Ovary (tissue), 9 donors: Measurements from ENCODE around the gene ATG2A. TPM values are rescaled to one million over a fixed set of nuclear protein-coding genes. Genes with fewer than 3 reads are reported as not detected.
A peak's percentile ranks its signal among the peaks of the same experiment; 100 is the strongest.
"Not testable (repeated sequence)": the region's sequence is repeated elsewhere in the genome, so short reads cannot be mapped to it uniquely, and the experiment has no call there.

ENCODE experiments used
- DNase-seq, 5 donors: peaks; one replicate each; pipeline ENCODE4 v3.0.0-alpha.2; 2019 to 2020
- H3K27ac ChIP-seq, 2 donors: fragments of 200-600 bp; one replicate each; pipeline versions ENCODE4 v1.5.1 to v1.8.0; 2019 to 2022
- H3K27me3 ChIP-seq: fragments of 200-600 bp; one replicate; pipeline ENCODE4 v1.8.0; 2022
- H3K36me3 ChIP-seq: fragments of 200-600 bp; sonication (generic); one replicate; pipeline ENCODE4 v1.5.1; 2019
- H3K4me1 ChIP-seq: one replicate; pipeline ENCODE4 v1.8.1; 2013; ENCODE audit warnings: mild to moderate bottlenecking, moderate library complexity; ENCODE audit not compliant: insufficient read depth
- H3K4me3 ChIP-seq: fragments of 200-600 bp; sonication (generic); one replicate; pipeline ENCODE4 v1.5.1; 2017
- H3K9me3 ChIP-seq, 2 donors: fragments of 200-600 bp in 1 of 2; sonication (generic) in 1 of 2; one replicate each; pipeline versions ENCODE4 v1.5.1 to v1.8.1; 2013 to 2019; ENCODE audit warnings: mild to moderate bottlenecking in 1 of 2, moderate library complexity in 1 of 2
- EP300 ChIP-seq: sonication (generic); formaldehyde crosslinking; IDR thresholded peaks from one replicate; pipeline ENCODE4 v1.6.1; 2017; ENCODE audit warnings: antibody characterized with exemption
- POLR2A ChIP-seq: fragments of 450-650 bp; IDR thresholded peaks from one replicate; pipeline ENCODE4 v1.6.1; 2017; ENCODE audit warnings: antibody characterized with exemption, mild to moderate bottlenecking, moderate library complexity
- WGBS, 3 donors: extraction: QIAGEN DNeasy Blood & Tissue Kit in 1 of 3; methylation state at CpG; one replicate each; pipeline versions ENCODE4 v1.1.5 to v1.1.7; 2013 to 2017; 5-methylcytosine and 5-hydroxymethylcytosine counted together
- intact Hi-C, 4 donors: fragments of 100-400 bp; cut with DNase I; formaldehyde crosslinking; loops; one replicate each; pipeline versions ENCODE4 v1.11.0 to v1.15.1; 2022 to 2023
- microRNA counts: library from miRNA; unstranded; fragments of <30 nt; microRNA quantifications from one replicate; lab custom pipeline; 2016
- microRNA-seq, 3 donors: library from miRNA; unstranded; fragments of <30 nt; microRNA quantifications; one replicate each; pipeline versions ENCODE4 to v1.2.0, GENCODE V29; 2019 to 2020
- polyA plus RNA-seq, 2 donors: library from polyadenylated mRNA; stranded (reverse); fragments of 200-250 nt in 1 of 2; fragments of 350-450 nt in 1 of 2; fragmentation: Illumina TruSeq in 1 of 2; extraction: RNeasy Lipid Tissue Mini Kit (QIAGEN cat#74804) in 1 of 2; gene quantifications; one replicate each; pipeline ENCODE4 v1.2.3, GENCODE V29; 2013 to 2014
- small RNA-seq: library from RNA; depleted of rRNA; stranded (forward); fragments of <200 nt; gene quantifications from one replicate; pipeline ENCODE3, GENCODE V24; 2016
- total RNA-seq, 7 donors: library from RNA; depleted of rRNA in 2 of 7; stranded (reverse); fragments of >200 nt in 2 of 7; fragmentation: NEBNext Ultra II Directional in 3 of 7; extraction: Animal tissue kit (Norgen Biotek cat#: 25700) in 3 of 7; gene quantifications; one replicate each; pipeline versions ENCODE4 v1.1.0 to v1.2.4, GENCODE V29; 2016 to 2023
- TF ChIP-seq, protein P1 (sequence below), 3 donors: fragments of 450-650 bp in 2 of 3; fragments of 200-600 bp in 1 of 3; IDR thresholded peaks; one replicate each; pipeline versions ENCODE4 v1.5.1 to v1.8.0; 2016 to 2022; ENCODE audit warnings: antibody characterized with exemption in 3 of 3, mild to moderate bottlenecking in 1 of 3
- donor health status: DM: no; HTN: no; CAD: no; lungs with moderate emphysema.
- donor health status: DM: no; HTN: no; CAD: no.
- donor health status: Bipolar disorder and iron deficiency.
- donor health status: DM: yes; HTN: yes; CAD: no.
- donor health status: DM: no; HTN: no; CAD: no.
- donor health status: DM: yes; HTN: yes; CAD: no.

ATG2A gene
- total and polyA plus RNA-seq, 9 donors: 2.2 to 40.1 (median 27.8) TPM

DNA sequence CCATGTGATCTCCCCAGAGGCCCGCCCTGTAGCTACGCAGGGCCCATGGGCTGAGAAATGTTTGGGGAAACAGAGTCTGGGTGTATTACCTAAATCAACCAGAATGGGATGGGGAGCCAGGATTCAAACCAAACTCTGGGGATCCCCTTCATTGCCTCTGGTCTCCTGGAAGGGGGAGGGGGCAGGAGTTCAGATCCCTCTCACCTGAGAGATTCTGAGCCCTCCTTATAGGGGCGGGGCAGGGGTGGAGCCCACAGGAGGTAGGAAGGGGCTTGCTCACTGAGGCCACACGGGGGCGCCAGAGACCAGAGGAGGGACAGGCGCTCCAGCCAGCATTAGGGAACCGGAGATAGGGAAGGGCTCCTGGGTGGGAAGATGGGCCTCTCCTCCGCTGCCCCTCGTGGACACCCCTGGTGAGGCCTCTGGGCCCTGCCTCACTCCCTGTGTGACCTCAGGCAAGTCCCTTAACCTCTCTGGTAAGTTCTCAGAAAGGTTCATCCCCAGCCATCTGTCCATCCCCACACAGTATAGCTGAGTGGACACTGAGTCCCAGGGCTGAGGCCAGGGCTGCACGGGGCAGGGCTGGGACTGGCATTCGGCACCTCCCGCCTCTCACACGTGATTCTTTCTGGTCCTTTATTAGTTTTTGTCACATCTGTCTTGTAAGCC, 69.9 kb downstream of the ATG2A start:
- Histone ChIP-seq H3K4me1 (peaks cover 7% of the 10 kb centered on the region), H3K27me3 (no peaks in the 10 kb centered on the region), H3K36me3 (no peaks in the 10 kb centered on the region), H3K4me3 (no peak overlapping the region), H3K9me3 (no peaks in the 10 kb centered on the region), H3K27ac (no peak overlapping the region)
- DNase-seq: peak; percentile 91 to 96 (median 93)
- TF ChIP-seq, protein P1, sequence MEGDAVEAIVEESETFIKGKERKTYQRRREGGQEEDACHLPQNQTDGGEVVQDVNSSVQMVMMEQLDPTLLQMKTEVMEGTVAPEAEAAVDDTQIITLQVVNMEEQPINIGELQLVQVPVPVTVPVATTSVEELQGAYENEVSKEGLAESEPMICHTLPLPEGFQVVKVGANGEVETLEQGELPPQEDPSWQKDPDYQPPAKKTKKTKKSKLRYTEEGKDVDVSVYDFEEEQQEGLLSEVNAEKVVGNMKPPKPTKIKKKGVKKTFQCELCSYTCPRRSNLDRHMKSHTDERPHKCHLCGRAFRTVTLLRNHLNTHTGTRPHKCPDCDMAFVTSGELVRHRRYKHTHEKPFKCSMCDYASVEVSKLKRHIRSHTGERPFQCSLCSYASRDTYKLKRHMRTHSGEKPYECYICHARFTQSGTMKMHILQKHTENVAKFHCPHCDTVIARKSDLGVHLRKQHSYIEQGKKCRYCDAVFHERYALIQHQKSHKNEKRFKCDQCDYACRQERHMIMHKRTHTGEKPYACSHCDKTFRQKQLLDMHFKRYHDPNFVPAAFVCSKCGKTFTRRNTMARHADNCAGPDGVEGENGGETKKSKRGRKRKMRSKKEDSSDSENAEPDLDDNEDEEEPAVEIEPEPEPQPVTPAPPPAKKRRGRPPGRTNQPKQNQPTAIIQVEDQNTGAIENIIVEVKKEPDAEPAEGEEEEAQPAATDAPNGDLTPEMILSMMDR (IDR thresholded peaks at IDR 0.05): peak; percentile 94 to 98 (median 96)
- TF ChIP-seq EP300: no peak
- TF ChIP-seq POLR2A: no peak
- 19 to 24% (median 21%) methylated on average over 13 of the region's 13 CpGs for WGBS, 3 donors
- intact Hi-C loops: loop anchor here (2.0 to 10.0 kb wide), 6 partner anchors 40 to 270 kb away; partner anchors contain the start of genes ARL2 (in 3 of the 4), ZNHIT2 (in 2 of the 4) and TM7SF2 (in 1 of the 4)

DNA sequence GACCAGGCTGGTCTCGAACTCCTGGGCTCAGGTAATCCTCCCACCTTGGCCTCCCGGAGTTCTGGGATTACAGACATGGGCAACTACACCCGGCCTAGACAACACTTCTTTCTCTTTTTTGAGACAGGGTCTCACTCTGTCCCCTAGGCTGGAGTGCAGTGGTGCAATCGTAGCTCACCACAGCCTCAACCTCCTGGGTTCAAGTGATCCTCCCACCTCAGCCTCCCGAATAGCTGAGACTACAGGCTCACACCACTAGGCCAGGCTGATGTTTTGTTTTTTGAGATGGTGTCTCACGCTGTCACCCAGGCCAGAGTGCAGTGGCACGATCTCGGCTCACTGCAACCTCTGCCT, 71.3 kb downstream of the ATG2A start:
- intact Hi-C loops: loop anchor here (2.0 to 10.0 kb wide), 8 partner anchors 42 to 272 kb away; partner anchors contain the start of genes ARL2 (in 3 of the 4), ZNHIT2 (in 2 of the 4) and TM7SF2 (in 1 of the 4)
- not testable (repeated sequence) for DNase-seq, H3K27ac ChIP-seq, H3K27me3 ChIP-seq, H3K36me3 ChIP-seq, H3K4me3 ChIP-seq, H3K4me1 ChIP-seq, H3K9me3 ChIP-seq
- 70 to 87% (median 75%) methylated on average over 8 of the region's 8 CpGs for WGBS, 3 donors

DNA sequence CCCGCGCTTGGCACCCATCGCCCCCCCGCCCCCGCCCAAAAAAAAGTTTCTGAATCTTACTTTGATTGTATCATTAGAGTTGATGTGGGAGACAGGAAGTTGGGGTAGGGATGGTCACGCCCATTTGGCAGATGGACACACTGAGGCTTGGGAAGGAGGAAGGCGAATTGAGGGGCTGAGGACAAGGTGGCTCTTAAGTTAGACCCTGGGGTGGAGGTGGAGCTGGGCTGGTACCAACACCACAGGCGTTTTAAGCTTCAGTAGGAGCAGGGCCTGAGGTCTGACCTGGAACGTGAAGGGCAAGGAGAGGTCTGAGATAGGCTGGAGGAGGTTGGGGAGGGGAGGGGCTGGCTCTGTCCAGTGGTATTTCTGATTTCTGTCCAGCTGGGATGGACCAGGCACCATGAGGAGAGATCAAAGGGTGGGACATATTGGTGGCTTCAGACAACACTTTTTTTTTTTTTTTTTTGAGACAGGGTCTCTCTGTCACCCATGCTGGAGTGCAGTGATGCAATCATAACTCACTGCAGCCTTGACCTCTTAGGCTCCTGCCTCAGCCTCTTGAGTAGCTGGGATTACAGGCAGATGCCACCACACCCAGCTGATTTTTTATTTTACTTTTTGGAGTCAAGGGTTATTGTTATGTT, 71.8 kb downstream of the ATG2A start:
- Histone ChIP-seq H3K36me3 (no peaks in the 10 kb centered on the region), H3K27ac (peak overlapping the region in 1 of 2 donors; percentile 66), H3K27me3 (no peaks in the 10 kb centered on the region), H3K9me3 (no peaks in the 10 kb centered on the region), H3K4me3 (peak overlapping the region; percentile 46), H3K4me1 (peaks cover 7% of the 10 kb centered on the region)
- peak in 3 of 5 donors; percentile 40 to 59 (median 51) for DNase-seq
- 13 to 19% (median 13%) methylated on average over 9 of the region's 9 CpGs for WGBS, 3 donors
- no peak for TF ChIP-seq EP300
- TF ChIP-seq POLR2A: no peak
- TF ChIP-seq, protein P1 (IDR thresholded peaks at IDR 0.05): no peak
- intact Hi-C loops: loop anchor here (2.0 to 10.0 kb wide), 7 partner anchors 42 to 272 kb away; partner anchors contain the start of genes ARL2 (in 3 of the 4), ZNHIT2 (in 2 of the 4) and TM7SF2 (in 1 of the 4)

MicroRNA genes within 50 kb of the gene (microRNA counts, 767-probe panel; counts per million panel counts)
- microRNA hsa-miR-192-5p (lab: Ali Mortazavi, UCI): 3,422 counts per million, percentile 87 among the panel's probes with 10 or more counts

Small RNA genes within 50 kb of the gene (microRNA-seq; reads per million reads assigned to microRNA genes)
- gene MIR6749 (0 to 0.32 (median 0) reads per million in 3 donors), gene MIR6750 (0.18 to 1.3 (median 0.75) reads per million in 3 donors)

Small RNA genes within 50 kb of the gene (small RNA-seq; reads per million reads assigned to genes)
- gene MIR6749 (not detected), gene MIR6750 (not detected)

Other genes starting within 250 kb of the ATG2A start
- 10 to 100 TPM in 5 of 7 donors, 1 to 10 TPM in 2; 7.0 to 64.1 (median 19.7) TPM for gene NRXN2, start 194.0 kb downstream of the ATG2A start, total RNA-seq
- 10 to 100 TPM in 1 of 2 donors, 1 to 10 TPM in 1; 6.4 to 21.5 TPM for gene NRXN2, start 194.0 kb downstream of the ATG2A start, polyA plus RNA-seq
- 10 to 100 TPM in 1 of 7 donors, 1 to 10 TPM in 6; 2.1 to 18.9 (median 7.6) TPM for gene RASGRP2, start 173.1 kb downstream of the ATG2A start, total RNA-seq
- gene RASGRP2, start 173.1 kb downstream of the ATG2A start, polyA plus RNA-seq: 1 to 10 TPM; 7.0 to 9.0 TPM
- gene PYGM, start 157.2 kb downstream of the ATG2A start, total RNA-seq: 10 to 100 TPM in 1 of 7 donors, 1 to 10 TPM in 5, under 1 TPM in 1; 0.24 to 12.0 (median 3.1) TPM
- 1 to 10 TPM; 1.9 to 6.7 TPM for gene PYGM, start 157.2 kb downstream of the ATG2A start, polyA plus RNA-seq
- 100 to 1,000 TPM; 231 to 380 (median 306) TPM for gene SF1, start 138.7 kb downstream of the ATG2A start, total RNA-seq
- 100 to 1,000 TPM; 131 to 388 TPM for gene SF1, start 138.7 kb downstream of the ATG2A start, polyA plus RNA-seq
- 10 to 100 TPM in 5 of 7 donors, 1 to 10 TPM in 2; 5.6 to 15.5 (median 13.0) TPM for gene MAP4K2, start 114.0 kb downstream of the ATG2A start, total RNA-seq
- 1 to 10 TPM; 2.3 to 9.9 TPM for gene MAP4K2, start 114.0 kb downstream of the ATG2A start, polyA plus RNA-seq
- gene MEN1, start 106.7 kb downstream of the ATG2A start, total RNA-seq: 10 to 100 TPM; 17.5 to 28.6 (median 22.6) TPM
- gene MEN1, start 106.7 kb downstream of the ATG2A start, polyA plus RNA-seq: 10 to 100 TPM; 14.4 to 20.4 TPM
- 1 to 10 TPM; 2.6 to 9.5 (median 4.0) TPM for gene CDC42BPG, start 72.6 kb downstream of the ATG2A start, total RNA-seq
- gene CDC42BPG, start 72.6 kb downstream of the ATG2A start, polyA plus RNA-seq: 1 to 10 TPM in 1 of 2 donors, under 1 TPM in 1; 0.35 to 1.9 TPM
- 10 to 100 TPM; 14.3 to 87.8 (median 42.2) TPM for gene EHD1, start 38.6 kb downstream of the ATG2A start, total RNA-seq
- 10 to 100 TPM; 14.5 to 14.8 TPM for gene EHD1, start 38.6 kb downstream of the ATG2A start, polyA plus RNA-seq
- 10 to 100 TPM in 5 of 7 donors, 1 to 10 TPM in 2; 9.0 to 12.8 (median 12.2) TPM for gene PPP2R5B, start 7.5 kb upstream of the ATG2A start, total RNA-seq
- gene PPP2R5B, start 7.5 kb upstream of the ATG2A start, polyA plus RNA-seq: 10 to 100 TPM in 1 of 2 donors, 1 to 10 TPM in 1; 8.0 to 16.2 TPM
- 1 to 10 TPM in 3 of 7 donors, under 1 TPM in 3, not detected in 1; 0.45 to 1.6 (median 0.88) TPM for gene GPHA2, start 18.7 kb upstream of the ATG2A start, total RNA-seq
- under 1 TPM in 1 of 2 donors, not detected in 1; 0.58 TPM for gene GPHA2, start 18.7 kb upstream of the ATG2A start, polyA plus RNA-seq
- gene MAJIN, start 54.9 kb upstream of the ATG2A start, total RNA-seq: under 1 TPM in 1 of 7 donors, not detected in 6; 0.46 TPM
- not detected for gene MAJIN, start 54.9 kb upstream of the ATG2A start, polyA plus RNA-seq
- gene BATF2, start 79.8 kb upstream of the ATG2A start, total RNA-seq: 1 to 10 TPM; 1.4 to 3.4 (median 2.3) TPM
- gene BATF2, start 79.8 kb upstream of the ATG2A start, polyA plus RNA-seq: 1 to 10 TPM; 1.5 to 2.8 TPM
- gene ARL2, start 97.0 kb upstream of the ATG2A start, total RNA-seq: 100 to 1,000 TPM in 4 of 7 donors, 10 to 100 TPM in 3; 77.3 to 147 (median 101) TPM
- gene ARL2, start 97.0 kb upstream of the ATG2A start, polyA plus RNA-seq: 10 to 100 TPM; 60.9 to 86.3 TPM
- gene SNX15, start 110.2 kb upstream of the ATG2A start, total RNA-seq: 10 to 100 TPM; 10.2 to 30.5 (median 19.9) TPM
- 10 to 100 TPM; 15.0 to 23.8 TPM for gene SNX15, start 110.2 kb upstream of the ATG2A start, polyA plus RNA-seq
- 10 to 100 TPM in 2 of 7 donors, 1 to 10 TPM in 5; 7.3 to 11.6 (median 8.5) TPM for gene SAC3D1, start 124.0 kb upstream of the ATG2A start, total RNA-seq
- gene SAC3D1, start 124.0 kb upstream of the ATG2A start, polyA plus RNA-seq: 1 to 10 TPM; 1.1 to 7.6 TPM
- gene NAALADL1, start 141.3 kb upstream of the ATG2A start, total RNA-seq: 10 to 100 TPM; 12.1 to 33.7 (median 17.6) TPM
- gene NAALADL1, start 141.3 kb upstream of the ATG2A start, polyA plus RNA-seq: 10 to 100 TPM in 1 of 2 donors, 1 to 10 TPM in 1; 7.1 to 33.2 TPM
- gene CDCA5, start 166.8 kb upstream of the ATG2A start, total RNA-seq: 1 to 10 TPM in 2 of 7 donors, under 1 TPM in 4, not detected in 1; 0.38 to 2.8 (median 0.52) TPM
- 1 to 10 TPM; 1.0 to 1.2 TPM for gene CDCA5, start 166.8 kb upstream of the ATG2A start, polyA plus RNA-seq
- 10 to 100 TPM; 30.5 to 41.6 (median 35.1) TPM for gene ZFPL1, start 167.0 kb upstream of the ATG2A start, total RNA-seq
- gene ZFPL1, start 167.0 kb upstream of the ATG2A start, polyA plus RNA-seq: 10 to 100 TPM; 11.2 to 44.8 TPM
- 100 to 1,000 TPM; 149 to 543 (median 231) TPM for gene VPS51, start 179.0 kb upstream of the ATG2A start, total RNA-seq
- gene VPS51, start 179.0 kb upstream of the ATG2A start, polyA plus RNA-seq: 100 to 1,000 TPM in 1 of 2 donors, 10 to 100 TPM in 1; 51.1 to 221 TPM
- 100 to 1,000 TPM in 1 of 7 donors, 10 to 100 TPM in 6; 30.0 to 170 (median 63.6) TPM for gene TM7SF2, start 194.7 kb upstream of the ATG2A start, total RNA-seq
- gene TM7SF2, start 194.7 kb upstream of the ATG2A start, polyA plus RNA-seq: 100 to 1,000 TPM in 1 of 2 donors, 10 to 100 TPM in 1; 88.8 to 128 TPM
- 10 to 100 TPM; 10.0 to 33.7 (median 13.4) TPM for gene ZNHIT2, start 200.5 kb upstream of the ATG2A start, total RNA-seq
- gene ZNHIT2, start 200.5 kb upstream of the ATG2A start, polyA plus RNA-seq: 10 to 100 TPM in 1 of 2 donors, not detected in 1; 13.1 TPM
- 1,000 to 10,000 TPM; 1,141 to 2,272 (median 1,835) TPM for gene FAU, start 204.9 kb upstream of the ATG2A start, total RNA-seq
- 1,000 to 10,000 TPM; 1,053 to 1,798 TPM for gene FAU, start 204.9 kb upstream of the ATG2A start, polyA plus RNA-seq
- gene MRPL49, start 205.1 kb upstream of the ATG2A start, total RNA-seq: 10 to 100 TPM; 47.1 to 61.8 (median 50.4) TPM
- gene MRPL49, start 205.1 kb upstream of the ATG2A start, polyA plus RNA-seq: 100 to 1,000 TPM in 1 of 2 donors, 10 to 100 TPM in 1; 64.0 to 106 TPM
- 10 to 100 TPM; 21.1 to 73.0 (median 53.3) TPM for gene SYVN1, start 217.3 kb upstream of the ATG2A start, total RNA-seq
- 10 to 100 TPM; 26.7 to 59.6 TPM for gene SYVN1, start 217.3 kb upstream of the ATG2A start, polyA plus RNA-seq